Liver (tissue), 9 donors: ENCODE results near the gene MAX. TPM values are rescaled to one million over a fixed set of nuclear protein-coding genes. Genes with fewer than 3 reads are reported as not detected.

Experiments used
- DNase-seq: peaks from one replicate; pipeline ENCODE4 v3.0.0-alpha.2; 2017; ENCODE audit warnings: low spot score
- H3K27ac ChIP-seq, 2 donors: one replicate each; pipeline ENCODE4 v1.7.0; 2013; ENCODE audit warnings: inconsistent platforms in 2 of 2, low read length in 2 of 2, control low read depth in 1 of 2, low read depth in 1 of 2, mild to moderate bottlenecking in 1 of 2
- H3K27me3 ChIP-seq, 4 donors: one replicate each; pipeline versions ENCODE4 v1.6.1 to v1.7.0; 2013; ENCODE audit warnings: low read length in 3 of 4, inconsistent platforms in 1 of 4, mild to moderate bottlenecking in 1 of 4, moderate library complexity in 1 of 4; ENCODE audit not compliant: control insufficient read depth in 4 of 4, insufficient read depth in 4 of 4
- H3K36me3 ChIP-seq, 4 donors: one replicate each; pipeline versions ENCODE4 v1.6.1 to v1.7.0; 2013; ENCODE audit warnings: low read length in 3 of 4, mild to moderate bottlenecking in 3 of 4, low read depth in 1 of 4, moderate library complexity in 1 of 4; ENCODE audit not compliant: control insufficient read depth in 4 of 4, insufficient read depth in 3 of 4
- H3K4me1 ChIP-seq, 4 donors: one replicate each; pipeline versions ENCODE4 v1.6.1 to v1.7.0; 2013; ENCODE audit warnings: low read length in 3 of 4, mild to moderate bottlenecking in 3 of 4, moderate library complexity in 1 of 4; ENCODE audit not compliant: control insufficient read depth in 4 of 4, insufficient read depth in 4 of 4
- H3K4me3 ChIP-seq, 3 donors: one replicate each; pipeline versions ENCODE4 v1.6.1 to v1.7.0; 2013; ENCODE audit warnings: low read length in 3 of 3, control low read depth in 1 of 3, low read depth in 1 of 3, mild to moderate bottlenecking in 1 of 3
- H3K9ac ChIP-seq, 2 donors: one replicate each; pipeline ENCODE4 v1.7.0; 2013; ENCODE audit warnings: low read length in 2 of 2, mild to moderate bottlenecking in 2 of 2, moderate library complexity in 2 of 2, control low read depth in 1 of 2, low read depth in 1 of 2
- H3K9me3 ChIP-seq, 4 donors: one replicate each; pipeline versions ENCODE4 v1.6.1 to v1.7.0; 2013; ENCODE audit warnings: low read length in 3 of 4; ENCODE audit not compliant: control insufficient read depth in 4 of 4
- CTCF ChIP-seq: fragments of 150-350 bp; IDR thresholded peaks from 2 replicates; pipeline ENCODE4 v1.5.1; 2017; ENCODE audit warnings: improper control_type of control experiment, low read depth, low read length; ENCODE audit not compliant: missing input control
- EGR1 ChIP-seq, 2 donors: IDR thresholded peaks; 2 replicates each; pipeline ENCODE4 v1.6.1; 2016 to 2018; ENCODE audit warnings: antibody characterized with exemption in 2 of 2, low read depth in 2 of 2
- FOXA1 ChIP-seq: IDR thresholded peaks from 2 replicates; pipeline ENCODE4 v1.6.1; 2016; ENCODE audit warnings: antibody characterized with exemption
- FOXA2 ChIP-seq: IDR thresholded peaks from 2 replicates; pipeline ENCODE4 v1.6.1; 2016; ENCODE audit warnings: antibody characterized with exemption
- HNF4A ChIP-seq, 2 donors: conservative IDR thresholded peaks; 2 replicates each; pipeline ENCODE4 v1.6.1; 2016; ENCODE audit warnings: antibody characterized with exemption in 2 of 2, mild to moderate bottlenecking in 2 of 2
- HNF4G ChIP-seq: IDR thresholded peaks from 2 replicates; pipeline ENCODE4 v1.6.1; 2016; ENCODE audit warnings: antibody characterized with exemption
- RAD21 ChIP-seq, 2 donors: IDR thresholded peaks; 2 replicates each; pipeline ENCODE4 v1.6.1; 2016; ENCODE audit warnings: antibody characterized with exemption in 2 of 2, mild to moderate bottlenecking in 2 of 2
- REST ChIP-seq: IDR thresholded peaks from 2 replicates; pipeline ENCODE4 v1.6.1; 2016; ENCODE audit warnings: antibody characterized with exemption, mild to moderate bottlenecking
- RXRA ChIP-seq, 2 donors: IDR thresholded peaks; 2 replicates each; pipeline ENCODE4 v1.6.1; 2017 to 2018; ENCODE audit warnings: antibody characterized with exemption in 2 of 2, mild to moderate bottlenecking in 1 of 2
- SP1 ChIP-seq: IDR thresholded peaks from 2 replicates; pipeline ENCODE4 v1.6.1; 2018; ENCODE audit warnings: antibody characterized with exemption, mild to moderate bottlenecking
- YY1 ChIP-seq: IDR thresholded peaks from 2 replicates; pipeline ENCODE4 v1.6.1; 2016; ENCODE audit warnings: antibody characterized with exemption, mild to moderate bottlenecking
- ZBTB33 ChIP-seq: IDR thresholded peaks from 2 replicates; pipeline ENCODE4 v1.6.1; 2016; ENCODE audit warnings: antibody characterized with exemption
- WGBS: extraction: QIAGEN DNeasy Blood & Tissue Kit; methylation state at CpG from one replicate; pipeline ENCODE4 v1.1.7; 2013; 5-methylcytosine and 5-hydroxymethylcytosine counted together
- polyA plus RNA-seq, 2 donors: library from polyadenylated mRNA; stranded (reverse) in 1 of 2; unstranded in 1 of 2; fragments of 200-250 nt in 1 of 2; fragments of >200 nt in 1 of 2; fragmentation: Nextera tagmentation in 1 of 2; extraction: Ambion mirVana in 1 of 2; gene quantifications; one replicate each; pipeline versions ENCODE4 v1.2.1 to v1.2.3, GENCODE V29; 2013 to 2015
- total RNA-seq, 2 donors: library from RNA; depleted of rRNA; stranded (reverse); fragments of >200 nt; gene quantifications; one replicate each; pipeline ENCODE4 v1.2.3, GENCODE V29; 2014
- donor health status: healthy.
- donor health status: healthy.
- donor health status: healthy.
- donor health status: healthy.
- donor health status: healthy.

The MAX gene
- total and polyA plus RNA-seq, 4 donors = 14.8 to 27.0 (median 16.9) TPM

- no peaks in the 10 kb centered on the region for H3K36me3 ChIP-seq
These were observed 39.2 kb upstream of the MAX start for GRCh38 chr14:65141523-65141922.

GRCh38 chr14:65137648-65138307, 35.5 kb upstream of the MAX start:
- Histone ChIP-seq H3K9me3 (no peaks in the 10 kb centered on the region), H3K36me3 (no peaks in the 10 kb centered on the region), H3K27me3 (no peaks in the 10 kb centered on the region), H3K27ac (no peak overlapping the region), H3K4me3 (no peak overlapping the region), H3K9ac (no peak overlapping the region), H3K4me1 (no peaks in the 10 kb centered on the region)
- DNase-seq = no peak
- TF ChIP-seq SP1 (no peak), EGR1 (IDR thresholded peaks at IDR 0.05; ENCODE audit: low read depth in 2 of 2) (no peak), FOXA1 (no peak), HNF4A (conservative IDR thresholded peaks at IDR 0.05) (no peak), FOXA2 (no peak), HNF4G (no peak), REST (no peak), YY1 (no peak), CTCF (no peak)
- WGBS = 82% methylated on average over 9 of the region's 9 CpGs

More at GRCh38 chr14:65141523-65141922, 39.2 kb upstream of the MAX start:
- 84% methylated on average over 5 of the region's 5 CpGs for WGBS
- no peaks in the 10 kb centered on the region for H3K9me3 ChIP-seq
- H3K4me3 ChIP-seq = no peak overlapping the region
- TF ChIP-seq HNF4A (conservative IDR thresholded peaks at IDR 0.05) = no peak
- TF ChIP-seq FOXA1 = no peak
- no peak for TF ChIP-seq RAD21 (IDR thresholded peaks at IDR 0.05)
- TF ChIP-seq RXRA (IDR thresholded peaks at IDR 0.05) = no peak
- TF ChIP-seq ZBTB33 = no peak
- TF ChIP-seq EGR1 (IDR thresholded peaks at IDR 0.05; ENCODE audit: low read depth in 2 of 2) = no peak
- H3K4me1 ChIP-seq = peaks cover 0 to 1% (median 0%) of the 10 kb centered on the region in 4 donors
- DNase-seq = no peak
- H3K9ac ChIP-seq = no peak overlapping the region
- H3K27me3 ChIP-seq = peaks cover 0 to 6% (median 0%) of the 10 kb centered on the region in 4 donors
- no peak overlapping the region for H3K27ac ChIP-seq
